ENCODE results near the gene RAB11FIP2.

Gene RAB11FIP2

GRCh38 chr10:117965984-117966383, 80.8 kb downstream of the RAB11FIP2 start:
- no peak for DNase-seq (ENCODE audit: extremely low read depth, low read depth)
- no peak overlapping the region for H3K4me3 ChIP-seq (replicated peaks; ENCODE audit: low read depth, low read length)
- TF ChIP-seq CTCF (IDR thresholded peaks at IDR 0.05; ENCODE audit: low read depth, low read length, missing control alignments), result no peak

GRCh38 chr10:117964536-117964935, 82.2 kb downstream of the RAB11FIP2 start:
- H3K4me3 ChIP-seq (replicated peaks; ENCODE audit: low read depth, low read length), result no peak overlapping the region

GRCh38 chr10:117960345-117960935, 86.3 kb downstream of the RAB11FIP2 start:
- DNase-seq (ENCODE audit: extremely low read depth, low read depth), result no peak
- TF ChIP-seq CTCF (IDR thresholded peaks at IDR 0.05; ENCODE audit: low read depth, low read length, missing control alignments), result no peak

More at GRCh38 chr10:117964536-117964935, 82.2 kb downstream of the RAB11FIP2 start:
- no peak for TF ChIP-seq CTCF (IDR thresholded peaks at IDR 0.05; ENCODE audit: low read depth, low read length, missing control alignments)
- no peak for DNase-seq (ENCODE audit: extremely low read depth, low read depth)

GRCh38 chr10:117956972-117957371, 89.8 kb downstream of the RAB11FIP2 start:
- DNase-seq (ENCODE audit: extremely low read depth, low read depth), result no peak
- TF ChIP-seq CTCF (IDR thresholded peaks at IDR 0.05; ENCODE audit: low read depth, low read length, missing control alignments), result no peak
- H3K4me3 ChIP-seq (replicated peaks; ENCODE audit: low read depth, low read length), result no peak overlapping the region

More at GRCh38 chr10:117960345-117960935, 86.3 kb downstream of the RAB11FIP2 start:
- no peak overlapping the region for H3K4me3 ChIP-seq (replicated peaks; ENCODE audit: low read depth, low read length)

DNA sequence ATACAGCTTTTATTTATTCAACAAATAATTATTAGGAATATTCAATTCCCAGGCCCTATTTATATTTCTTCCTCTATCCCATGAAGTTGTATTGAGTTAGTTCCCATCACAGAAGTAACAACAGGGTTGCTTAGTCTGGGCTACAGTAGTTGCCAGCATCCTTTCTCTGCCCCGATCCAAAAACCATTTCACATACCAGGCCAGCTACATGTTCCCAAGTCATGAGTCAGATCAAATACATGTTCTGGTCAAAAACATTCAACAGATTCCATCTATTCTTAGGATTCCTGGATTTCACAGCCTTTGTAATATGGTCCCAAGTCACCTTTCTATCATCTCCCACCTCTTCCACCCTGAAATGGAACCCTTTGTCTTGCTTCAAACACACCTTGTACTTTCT, 91.6 kb downstream of the RAB11FIP2 start:
- TF ChIP-seq CTCF (IDR thresholded peaks at IDR 0.05; ENCODE audit: low read depth, low read length, missing control alignments), result no peak
- H3K4me3 ChIP-seq (replicated peaks; ENCODE audit: low read depth, low read length), result no peak overlapping the region
- no peak for DNase-seq (ENCODE audit: extremely low read depth, low read depth)

Data from HFF-Myc (cell line).